ENCODE measurements around the gene DMD.

Gene DMD

GRCh38 chrX:31136144-31136611 lies 2075.2 kb downstream of the DMD start:
- no peak for TF ChIP-seq CTCF (IDR thresholded peaks at IDR 0.05)
- no peak for DNase-seq (ENCODE audit: low spot score)
- Histone ChIP-seq H3K27ac (no peak overlapping the region), H3K4me3 (no peak overlapping the region)

GRCh38 chrX:31132821-31133241 lies 2078.5 kb downstream of the DMD start:
- no peak overlapping the region for H3K27ac ChIP-seq
- no peak overlapping the region for H3K4me3 ChIP-seq
- no peak for DNase-seq (ENCODE audit: low spot score)
- no peak for TF ChIP-seq CTCF (IDR thresholded peaks at IDR 0.05)

GRCh38 chrX:31130457-31131220 lies 2080.7 kb downstream of the DMD start:
- no peak for DNase-seq (ENCODE audit: low spot score)
- no peak for TF ChIP-seq CTCF (IDR thresholded peaks at IDR 0.05)
- Histone ChIP-seq H3K27ac (no peak overlapping the region), H3K4me3 (no peak overlapping the region)

GRCh38 chrX:31128855-31129254 lies 2082.5 kb downstream of the DMD start:
- Histone ChIP-seq H3K27ac (no peak overlapping the region), H3K4me3 (no peak overlapping the region)
- no peak for DNase-seq (ENCODE audit: low spot score)
- TF ChIP-seq CTCF (IDR thresholded peaks at IDR 0.05) = no peak

GRCh38 chrX:31127716-31128115 lies 2083.6 kb downstream of the DMD start:
- no peak for DNase-seq (ENCODE audit: low spot score)
- Histone ChIP-seq H3K27ac (no peak overlapping the region), H3K4me3 (no peak overlapping the region)
- TF ChIP-seq CTCF (IDR thresholded peaks at IDR 0.05) = no peak

- no peak overlapping the region for H3K4me3 ChIP-seq
- no peak for DNase-seq (ENCODE audit: low spot score)
- TF ChIP-seq CTCF (IDR thresholded peaks at IDR 0.05) = no peak
- no peak overlapping the region for H3K27ac ChIP-seq
Observed at GRCh38 chrX:31126205-31126604, 2085.1 kb downstream of the DMD start.

GRCh38 chrX:31124536-31124935 lies 2086.8 kb downstream of the DMD start:
- DNase-seq (ENCODE audit: low spot score) = no peak
- Histone ChIP-seq H3K4me3 (no peak overlapping the region), H3K27ac (no peak overlapping the region)
- TF ChIP-seq CTCF (IDR thresholded peaks at IDR 0.05) = no peak
